Stimulated activated CD8-positive, alpha-beta memory T cell treated with anti-CD3 and anti-CD28 coated beads, Interleukin-15, amount 100 ng/mL, for 4 hours (primary cell): ENCODE measurements around the gene CAMK1G.

Experiments used
- DNase-seq, 2 donors: peaks; one replicate each; pipeline ENCODE4 v3.0.0-alpha.2; 2020; ENCODE audit warnings: low read depth in 2 of 2

CAMK1G gene

DNA sequence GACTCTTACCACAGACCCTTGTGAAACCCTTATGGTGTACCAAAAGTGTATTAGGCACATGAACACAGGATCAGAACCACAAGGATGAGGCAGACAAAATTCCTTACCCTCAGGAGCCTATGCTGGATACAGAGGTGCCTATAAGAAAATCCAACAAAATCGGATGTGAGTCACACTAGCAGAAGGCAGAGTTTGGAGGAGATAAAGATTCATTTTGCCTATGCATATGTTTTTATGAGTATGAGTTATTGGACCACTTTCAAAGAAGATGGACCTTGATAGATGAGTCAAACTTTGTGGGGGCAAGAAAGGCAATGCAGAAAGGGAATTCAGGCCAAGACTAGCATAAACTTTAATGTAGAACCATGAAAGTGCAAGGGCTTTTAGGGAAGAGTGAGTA is 17.0 kb downstream of the CAMK1G start:
- no peak for DNase-seq

DNA sequence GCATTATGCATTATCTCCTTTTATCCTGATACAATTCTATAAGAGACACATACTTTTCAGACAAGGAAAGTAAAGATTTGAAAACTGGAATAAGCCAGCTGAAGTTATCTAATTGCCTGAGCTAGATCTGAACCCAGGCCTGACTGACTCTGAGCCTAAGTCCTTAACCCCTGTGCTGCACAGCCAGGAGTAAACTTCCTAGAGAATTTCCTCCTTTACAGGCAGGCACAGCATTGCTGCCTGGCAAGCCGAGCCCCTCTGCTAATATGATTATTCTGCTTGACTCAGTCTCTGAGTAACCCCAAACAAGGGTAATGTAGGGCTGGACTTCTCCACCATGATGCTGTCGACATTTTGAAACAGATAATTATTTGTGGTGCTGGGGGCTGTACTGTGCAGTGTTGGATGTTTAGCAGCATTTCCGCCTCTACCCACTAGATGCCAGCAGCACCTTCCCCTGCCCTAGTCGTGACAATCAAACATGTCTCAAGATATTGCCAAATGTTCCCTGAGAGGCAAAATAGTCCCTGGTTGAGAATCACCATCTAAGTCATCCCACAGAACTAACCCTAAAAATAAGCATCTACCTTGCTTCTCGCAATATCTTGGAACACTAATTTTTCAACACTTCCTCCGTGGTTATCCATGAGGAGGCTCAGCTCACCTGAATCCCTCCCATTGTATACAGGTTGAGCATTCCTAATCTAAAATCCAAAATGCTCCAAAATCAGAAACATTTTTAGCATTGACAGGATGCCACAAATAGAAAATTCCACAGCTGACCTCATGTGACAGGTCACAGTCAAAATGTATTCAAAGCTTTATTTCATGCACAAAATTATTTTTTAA is 18.5 kb downstream of the CAMK1G start:
- no peak for DNase-seq

DNA sequence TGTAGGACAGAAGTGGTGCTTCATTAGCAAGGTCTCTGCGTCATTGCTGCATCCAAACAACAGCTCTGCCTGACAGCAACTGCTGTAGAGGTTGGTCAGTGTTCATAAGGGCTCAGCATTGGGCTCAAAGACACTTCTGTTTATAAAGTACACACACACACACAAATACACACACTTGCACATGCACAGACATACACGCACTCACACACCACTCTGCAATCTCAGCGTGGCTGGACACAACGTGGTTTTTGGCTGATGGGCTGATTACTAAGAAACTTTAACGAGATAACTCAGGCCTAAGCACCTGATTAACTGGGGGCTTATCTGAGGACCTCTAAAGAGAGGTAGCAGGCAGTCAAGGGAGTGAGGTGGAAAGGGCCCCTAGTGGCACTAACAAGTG is 20.4 kb downstream of the CAMK1G start:
- DNase-seq: no peak

DNA sequence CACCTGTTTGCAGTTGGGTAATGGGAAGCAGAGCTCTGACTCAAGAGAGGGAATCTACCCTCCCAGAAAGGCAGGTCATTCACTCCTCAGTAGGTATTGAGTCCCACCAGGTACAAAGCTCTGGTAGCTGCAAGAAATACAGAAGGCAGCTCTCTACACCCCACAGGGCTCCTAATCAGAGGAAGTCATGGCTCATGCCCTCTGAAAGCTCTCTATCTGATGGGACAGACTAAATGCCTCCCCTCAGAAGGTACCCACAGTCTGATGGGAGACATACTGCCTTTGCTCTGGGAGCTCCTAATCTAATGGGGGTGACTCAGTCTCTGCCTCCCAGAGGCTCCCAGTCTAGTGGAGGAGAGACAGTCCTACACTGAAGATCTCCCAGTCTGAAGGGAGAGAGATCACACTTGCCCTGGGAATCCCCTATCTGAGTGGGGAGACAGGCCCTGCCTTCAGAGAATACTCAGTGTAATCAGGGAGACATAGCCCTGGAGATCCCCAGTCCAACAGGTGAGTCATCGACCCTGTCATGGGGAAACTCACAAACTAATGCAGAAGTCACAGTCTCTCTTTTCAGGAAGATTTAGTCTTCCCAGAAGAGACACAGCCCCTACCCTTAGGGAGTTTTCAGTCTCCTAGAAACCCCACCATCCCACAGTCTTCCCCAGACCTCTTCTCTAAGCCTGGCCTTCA is 23.7 kb downstream of the CAMK1G start:
- DNase-seq: no peak

DNA sequence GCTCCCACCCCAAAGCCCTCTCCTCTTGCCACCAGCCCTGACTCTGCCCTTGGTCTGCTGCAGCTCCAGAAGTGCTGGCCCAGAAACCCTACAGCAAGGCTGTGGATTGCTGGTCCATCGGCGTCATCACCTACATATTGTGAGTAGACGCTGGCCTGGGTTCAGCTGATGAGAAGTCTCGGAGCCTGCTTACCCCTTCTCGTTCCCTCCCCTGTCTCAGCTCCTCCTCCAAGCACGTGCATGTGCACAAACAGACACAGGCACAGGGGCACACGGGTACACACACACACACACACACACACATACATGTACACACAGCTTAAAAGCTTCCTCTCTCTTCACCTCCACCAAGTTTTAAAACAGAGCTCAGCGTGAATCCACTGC is 24.3 kb downstream of the CAMK1G start:
- DNase-seq: no peak

DNA sequence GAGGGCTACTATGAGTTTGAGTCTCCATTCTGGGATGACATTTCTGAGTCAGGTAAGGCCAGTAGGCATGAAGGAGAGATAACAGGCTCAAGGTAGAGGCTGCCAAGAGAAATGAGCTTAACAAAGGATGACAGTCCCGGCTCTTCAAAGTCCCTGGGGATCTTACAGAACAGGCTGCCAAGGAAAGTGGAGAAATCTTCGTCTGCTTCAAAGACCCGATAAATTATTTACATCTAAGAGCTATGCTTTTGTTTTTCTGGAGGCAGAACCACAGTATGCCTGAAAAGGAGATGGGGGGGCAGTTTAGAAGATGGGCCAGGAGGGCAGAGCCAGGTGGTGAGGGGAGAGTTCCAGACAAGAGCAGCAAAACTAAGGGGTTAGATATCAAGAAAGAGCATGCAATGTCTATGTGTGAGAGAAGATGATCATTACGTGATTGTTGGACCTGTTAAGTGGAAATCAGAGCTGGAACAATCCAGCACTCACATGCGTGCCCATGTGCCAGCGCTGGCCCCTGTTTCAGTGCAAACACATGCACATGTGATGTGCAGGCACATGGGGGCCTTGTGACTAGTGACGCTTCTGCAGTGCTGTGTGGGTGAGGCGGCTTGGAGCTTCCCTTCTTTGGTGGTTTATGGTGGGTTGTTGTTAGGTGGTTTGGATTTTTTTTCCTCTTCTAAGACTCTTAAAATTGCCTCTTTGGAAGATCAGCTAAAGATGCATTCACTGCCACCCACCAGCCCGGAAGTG is 25.7 kb downstream of the CAMK1G start:
- DNase-seq: no peak

DNA sequence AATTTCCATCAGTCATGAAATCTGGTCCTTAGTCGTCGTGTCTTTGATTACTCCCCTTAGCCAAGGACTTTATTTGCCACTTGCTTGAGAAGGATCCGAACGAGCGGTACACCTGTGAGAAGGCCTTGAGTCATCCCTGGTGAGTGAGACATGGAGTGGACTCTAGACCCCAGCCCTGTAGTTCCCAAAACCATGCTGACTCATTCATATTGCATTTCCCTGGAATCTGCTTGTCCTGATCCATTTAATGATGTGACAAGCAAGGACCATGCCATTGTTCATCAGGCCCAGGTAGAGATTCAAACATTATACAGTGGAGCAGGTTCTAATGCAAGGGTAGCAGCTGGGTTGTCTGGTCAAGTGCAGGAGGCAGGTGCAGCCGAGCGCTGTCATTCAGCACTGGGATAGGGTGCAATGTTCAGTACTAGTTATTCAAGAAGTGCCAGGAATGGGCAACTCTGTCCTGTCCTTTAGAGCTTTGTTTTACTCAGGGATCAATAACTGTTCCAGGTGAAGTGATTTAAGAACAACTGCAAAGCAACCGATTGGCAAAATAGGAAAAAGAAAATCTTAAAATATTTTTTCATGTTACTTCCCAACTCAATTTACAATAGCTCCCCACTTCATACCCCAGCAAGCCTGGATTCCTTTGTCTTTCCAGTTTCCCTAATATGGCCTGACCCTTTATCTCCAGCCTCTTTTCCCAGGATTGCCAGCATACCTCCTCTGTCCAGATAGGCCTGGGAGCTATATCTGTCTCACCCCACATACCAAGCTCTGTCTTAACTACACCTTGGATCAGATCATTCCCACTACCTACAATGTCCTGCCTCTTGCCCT is 26.5 kb downstream of the CAMK1G start:
- DNase-seq: no peak

DNA sequence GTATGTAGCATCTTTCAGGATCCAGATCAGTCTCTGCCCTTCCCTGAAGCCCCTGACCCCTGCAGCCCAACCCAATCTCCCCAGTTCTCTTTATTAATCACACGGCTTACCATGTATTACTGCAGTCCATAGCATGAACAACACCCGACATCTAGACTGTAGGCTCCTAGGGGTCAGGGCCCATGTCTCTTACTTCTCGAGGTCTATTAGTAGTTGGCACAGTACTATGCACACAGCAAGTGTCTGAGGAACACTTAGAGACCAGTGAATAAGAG is 27.1 kb downstream of the CAMK1G start:
- no peak for DNase-seq

DNA sequence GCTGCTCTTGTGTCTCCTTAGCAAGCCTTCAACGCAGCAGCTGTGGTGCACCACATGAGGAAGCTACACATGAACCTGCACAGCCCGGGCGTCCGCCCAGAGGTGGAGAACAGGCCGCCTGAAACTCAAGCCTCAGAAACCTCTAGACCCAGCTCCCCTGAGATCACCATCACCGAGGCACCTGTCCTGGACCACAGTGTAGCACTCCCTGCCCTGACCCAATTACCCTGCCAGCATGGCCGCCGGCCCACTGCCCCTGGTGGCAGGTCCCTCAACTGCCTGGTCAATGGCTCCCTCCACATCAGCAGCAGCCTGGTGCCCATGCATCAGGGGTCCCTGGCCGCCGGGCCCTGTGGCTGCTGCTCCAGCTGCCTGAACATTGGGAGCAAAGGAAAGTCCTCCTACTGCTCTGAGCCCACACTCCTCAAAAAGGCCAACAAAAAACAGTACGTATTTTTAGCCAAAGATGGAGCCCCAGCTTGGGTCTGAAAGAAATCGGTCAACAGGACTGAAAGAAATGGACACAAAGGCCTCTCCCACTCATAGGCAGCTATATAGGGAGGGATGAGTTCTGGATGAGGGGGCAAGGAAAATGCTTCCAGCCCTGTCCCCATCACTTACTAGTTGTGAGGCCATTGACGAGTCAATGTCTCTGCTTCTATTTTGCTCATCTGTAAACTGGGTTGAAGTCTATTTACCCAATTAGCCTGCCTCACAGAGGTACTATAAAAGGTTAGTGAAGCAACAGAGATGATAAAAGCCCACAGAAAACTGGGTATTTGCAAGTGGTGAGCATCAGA is 28.5 kb downstream of the CAMK1G start:
- DNase-seq: no peak

DNA sequence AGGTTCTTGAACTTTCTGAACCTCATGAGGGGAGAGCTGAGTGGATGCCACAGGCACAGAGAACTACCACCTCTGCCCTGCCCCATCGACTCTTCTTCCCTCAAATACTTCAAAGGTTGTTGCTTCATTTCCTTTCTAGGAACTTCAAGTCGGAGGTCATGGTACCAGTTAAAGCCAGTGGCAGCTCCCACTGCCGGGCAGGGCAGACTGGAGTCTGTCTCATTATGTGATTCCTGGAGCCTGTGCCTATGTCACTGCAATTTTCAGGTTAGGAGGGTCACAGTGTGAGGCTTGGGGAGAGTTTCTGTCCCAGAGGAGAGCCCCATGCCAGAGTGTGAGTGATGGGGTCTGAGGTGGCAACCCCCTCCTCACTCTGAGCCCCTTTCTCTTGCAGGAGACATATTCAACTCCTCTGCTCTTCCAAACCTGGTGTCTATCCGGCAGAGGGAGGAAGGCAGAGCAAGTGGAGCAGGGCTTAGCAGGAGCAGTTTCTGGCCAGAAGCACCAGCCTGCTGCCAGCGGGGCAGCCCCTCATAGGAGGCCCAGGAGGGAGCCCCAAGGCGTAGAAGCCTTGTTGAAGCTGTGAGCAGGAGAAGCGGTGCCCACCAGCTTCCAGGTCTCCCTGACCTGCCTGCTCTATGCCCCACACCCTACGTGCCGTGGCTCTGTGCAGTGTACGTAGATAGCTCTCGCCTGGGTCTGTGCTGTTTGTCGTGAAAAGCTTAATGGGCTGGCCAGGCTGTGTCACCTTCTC is 29.3 kb downstream of the CAMK1G start:
- no peak for DNase-seq

DNA sequence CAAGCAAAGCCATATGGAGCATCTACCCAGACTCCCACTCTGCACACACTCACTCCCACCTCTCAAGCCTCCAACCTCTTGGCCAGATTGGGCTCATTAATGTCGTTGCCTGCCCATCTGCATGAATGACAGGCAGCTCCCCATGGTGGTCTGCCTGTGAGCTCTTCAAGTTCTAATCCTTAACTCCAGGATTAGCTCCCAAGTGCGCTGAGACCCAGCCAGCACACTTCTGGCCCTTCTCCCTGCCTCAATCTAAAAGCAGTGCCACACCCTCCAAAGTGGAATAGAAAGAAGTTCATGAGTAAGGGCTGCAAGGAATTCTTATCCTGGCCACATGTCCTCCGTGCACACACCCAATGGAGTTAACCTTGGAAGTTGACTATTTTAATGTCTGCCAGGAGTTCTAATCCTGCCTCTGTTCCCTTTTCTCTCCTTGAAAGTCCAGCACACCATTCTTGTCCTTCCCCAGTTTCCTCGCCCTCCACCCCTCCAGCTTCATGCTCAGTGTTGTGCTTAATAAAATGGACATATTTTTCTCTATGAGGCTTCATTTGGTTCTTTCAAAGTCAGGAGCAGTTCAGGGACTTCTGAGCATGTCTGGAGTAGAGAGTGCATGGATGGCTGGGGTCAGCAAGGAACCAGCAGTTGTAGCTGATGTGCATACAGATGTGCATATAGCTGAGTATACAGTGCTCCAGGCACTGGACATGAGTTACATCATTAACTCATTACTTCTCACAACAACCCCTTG is 30.1 kb downstream of the CAMK1G start:
- no peak for DNase-seq

DNA sequence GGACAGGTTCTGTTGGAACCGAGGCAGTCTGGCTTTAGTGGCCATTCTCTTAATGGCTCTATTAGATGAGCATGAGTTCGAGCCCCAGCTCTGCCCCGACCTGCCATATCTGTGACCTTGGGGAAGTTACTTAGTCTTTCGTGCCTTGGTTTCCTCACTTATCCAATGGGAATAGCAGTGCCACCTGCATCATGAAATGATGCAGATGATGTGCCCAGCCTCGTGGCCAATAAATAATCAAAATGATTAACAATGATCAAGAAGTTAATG is 30.6 kb downstream of the CAMK1G start:
- DNase-seq: no peak

DNA sequence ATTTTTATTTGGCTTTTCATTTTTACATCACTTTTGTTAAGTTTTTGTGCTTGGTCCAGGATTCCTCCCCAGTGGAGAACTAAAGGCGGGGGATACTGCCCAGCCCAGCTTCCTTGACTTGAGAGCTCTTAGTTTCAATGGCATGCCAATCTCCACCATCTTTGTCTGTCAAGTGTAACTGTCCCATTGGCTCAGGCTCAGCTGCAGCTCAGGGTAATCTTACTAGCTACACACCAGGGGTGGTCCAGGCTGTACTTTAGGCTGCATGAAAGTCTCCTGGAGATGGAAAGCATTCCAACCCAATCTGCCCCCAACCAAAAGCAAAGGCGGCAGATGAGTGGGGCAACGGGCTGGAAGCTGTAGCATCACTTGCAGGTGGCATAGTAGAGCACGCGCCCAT is 31.4 kb downstream of the CAMK1G start:
- no peak for DNase-seq

DNA sequence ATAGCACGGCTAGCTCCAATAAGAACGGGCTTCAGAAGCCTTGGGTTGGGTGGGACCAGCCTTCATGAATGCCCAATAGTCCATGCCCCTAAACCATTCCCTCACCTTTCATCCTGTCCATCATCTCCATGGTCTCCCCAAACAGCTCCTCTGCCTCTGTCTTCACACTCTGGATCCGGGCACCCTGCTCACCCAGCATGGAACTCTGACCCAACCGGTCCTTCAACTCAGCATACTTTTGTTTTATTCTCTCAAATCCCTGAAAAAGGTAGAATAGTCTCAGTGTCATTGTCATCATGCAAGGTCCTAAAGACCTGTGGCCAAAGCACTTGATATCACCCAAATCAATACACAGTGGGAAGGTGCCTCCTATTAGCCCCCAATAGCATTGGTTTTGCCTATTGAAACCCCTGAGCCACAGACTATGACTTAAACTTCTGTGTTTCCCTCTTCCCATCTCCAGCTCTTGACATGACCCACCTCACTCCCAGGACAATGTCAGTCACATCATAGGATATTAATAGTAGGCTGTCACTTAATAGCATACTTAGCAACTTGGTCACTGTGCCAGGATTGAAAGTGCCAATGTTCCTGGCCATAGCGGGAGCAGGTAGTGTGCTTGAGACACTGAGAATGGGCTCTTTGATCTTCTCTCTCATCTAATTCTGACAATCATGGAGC is 33.0 kb downstream of the CAMK1G start:
- no peak for DNase-seq

DNA sequence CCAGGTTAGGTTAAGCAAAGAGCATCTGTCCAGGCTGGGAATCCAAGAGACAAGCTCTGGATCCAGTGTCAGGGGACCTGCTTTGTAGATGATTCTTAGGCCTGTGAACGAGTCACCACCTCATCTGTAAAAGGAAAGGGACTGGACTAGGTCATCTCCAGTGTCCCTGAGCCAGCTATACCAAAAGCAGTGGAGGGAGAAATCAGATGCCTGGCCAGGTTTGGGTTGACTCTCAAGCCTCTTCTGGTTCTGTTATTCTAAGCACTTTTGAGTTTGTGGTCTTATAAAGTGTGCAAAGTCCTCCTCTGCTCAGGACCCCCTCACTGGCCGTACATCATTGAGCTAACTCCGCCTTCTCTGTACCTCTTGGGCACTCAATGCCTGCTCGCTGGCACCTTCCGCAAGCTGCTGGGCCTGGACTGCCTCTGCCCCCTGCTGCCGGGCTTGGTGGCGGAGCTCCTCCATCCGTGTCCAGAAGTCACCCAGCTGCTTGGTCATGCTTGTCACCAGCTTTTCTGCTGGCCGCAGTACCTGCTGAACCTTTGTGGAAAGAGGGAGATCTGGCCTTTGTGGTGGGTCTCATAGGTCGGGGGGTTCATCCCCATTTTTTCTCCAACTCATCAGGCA is 33.6 kb downstream of the CAMK1G start:
- no peak for DNase-seq

DNA sequence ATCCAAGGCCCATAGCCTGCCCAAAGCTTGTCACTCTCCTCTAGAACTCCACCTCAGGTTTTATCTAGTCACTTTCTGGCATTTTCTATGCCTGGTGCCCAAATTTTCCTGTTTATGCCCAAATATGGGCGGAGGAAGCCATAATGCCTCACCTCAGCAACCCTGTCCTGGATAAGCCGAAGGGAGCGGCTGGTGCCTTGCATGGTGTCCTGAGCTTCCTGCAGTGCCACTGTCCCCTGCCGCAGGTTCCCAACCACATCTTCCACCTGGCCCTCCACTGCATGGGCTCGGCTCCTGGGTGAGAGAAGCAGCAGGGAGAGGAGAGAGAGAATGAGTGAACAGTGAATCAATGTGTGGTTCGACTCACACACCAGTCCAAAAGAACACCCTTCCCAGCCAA is 34.2 kb downstream of the CAMK1G start:
- no peak for DNase-seq

DNA sequence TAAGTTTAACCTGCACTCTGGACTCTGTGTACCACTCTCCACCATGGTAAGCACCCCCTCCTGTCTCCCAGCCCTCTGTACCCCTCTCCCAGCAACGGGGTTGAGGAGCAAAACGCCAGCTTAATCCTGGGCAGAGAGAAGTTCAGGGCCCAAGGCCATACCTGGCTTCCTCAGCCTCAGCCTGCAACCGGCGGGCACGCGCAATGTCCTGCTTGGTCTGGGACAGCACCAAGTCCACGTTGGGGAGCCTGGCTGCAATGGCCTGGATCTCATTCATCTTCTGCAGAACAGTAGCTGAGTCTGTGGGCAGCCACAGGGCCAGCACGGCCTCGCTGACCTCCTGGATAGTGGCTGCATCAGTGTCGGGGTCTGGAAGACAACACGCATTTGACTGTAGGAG is 34.8 kb downstream of the CAMK1G start:
- no peak for DNase-seq

DNA sequence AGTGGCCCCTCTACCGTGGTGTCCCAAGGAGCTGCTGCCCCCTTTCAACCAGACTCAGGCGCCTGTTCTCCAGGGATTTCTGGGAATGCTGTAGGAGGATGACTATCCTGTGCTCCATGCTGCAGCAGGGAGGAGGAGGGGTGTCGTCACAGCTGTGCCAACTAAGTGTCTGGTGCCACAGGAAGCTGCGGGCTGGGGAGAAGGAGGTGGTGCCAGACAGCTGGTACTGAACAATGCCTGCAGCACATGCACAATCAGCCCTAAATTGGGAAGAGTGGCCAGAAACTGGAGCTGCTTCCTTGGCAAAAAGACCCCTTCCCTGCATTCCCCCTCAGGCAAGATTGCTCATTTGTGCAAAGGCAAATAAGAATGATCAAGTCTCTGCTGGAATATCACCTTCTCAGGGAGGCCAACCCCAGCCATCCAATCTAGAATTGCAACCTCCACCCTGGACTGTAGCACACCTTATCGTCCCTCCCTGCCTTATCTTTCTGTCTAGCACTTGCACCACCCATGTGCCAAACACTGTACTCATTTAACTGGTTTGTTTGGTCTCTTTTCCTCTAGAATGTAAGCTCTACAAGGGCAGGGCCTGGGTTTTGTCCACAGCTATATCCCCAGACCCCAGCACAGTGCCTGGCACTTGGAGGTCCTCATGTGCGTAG is 35.4 kb downstream of the CAMK1G start:
- DNase-seq: no peak
